Measurements from ENCODE around the gene CCDC88C. TPM values are rescaled to one million over a fixed set of nuclear protein-coding genes. Genes with fewer than 3 reads are reported as not detected.
A peak's percentile ranks its signal among the peaks of the same experiment; 100 is the strongest.
"Not testable (repeated sequence)": the region's sequence is repeated elsewhere in the genome, so short reads cannot be mapped to it uniquely, and the experiment has no call there.

The CCDC88C gene
- total RNA-seq (2014; rRNA removed; shearing (Covaris generic)): 8.5 and 14.7 TPM in 2 replicates
- polyA plus RNA-seq (2014; cell fraction: nucleus; rRNA removed): 10.8 and 19.8 TPM in 2 replicates

- peak; percentile 67 for DNase-seq (ENCODE audit: extremely low read depth, low read depth)
Measured at GRCh38 chr14:91417120-91417982, at the start of gene CCDC88C. TSS of gene CCDC88C (minus strand) at chr14:91417820. CDS start at chr14:91417690, 130 bp downstream.

DNA sequence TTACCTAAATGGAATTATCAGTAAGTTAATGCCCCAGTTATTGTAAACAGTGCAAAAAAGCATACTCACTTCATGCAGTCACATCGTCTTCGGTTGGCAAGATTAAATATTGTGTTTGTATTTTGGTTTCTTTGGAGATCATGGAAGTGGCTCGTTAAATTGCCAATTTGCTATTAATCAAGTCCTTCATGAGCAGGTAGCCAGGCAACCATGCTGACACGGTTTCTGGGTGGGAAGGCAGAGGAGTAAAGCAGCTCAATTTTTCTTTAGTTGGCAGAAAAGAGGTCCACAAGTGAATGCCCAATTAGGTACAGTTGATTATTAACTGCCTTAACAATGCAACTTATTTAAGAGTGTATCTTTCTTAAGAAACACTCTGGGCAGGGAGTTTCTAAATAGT is 48.6 kb upstream of the CCDC88C start:
- DNase-seq (ENCODE audit: extremely low read depth, low read depth): no peak

DNA sequence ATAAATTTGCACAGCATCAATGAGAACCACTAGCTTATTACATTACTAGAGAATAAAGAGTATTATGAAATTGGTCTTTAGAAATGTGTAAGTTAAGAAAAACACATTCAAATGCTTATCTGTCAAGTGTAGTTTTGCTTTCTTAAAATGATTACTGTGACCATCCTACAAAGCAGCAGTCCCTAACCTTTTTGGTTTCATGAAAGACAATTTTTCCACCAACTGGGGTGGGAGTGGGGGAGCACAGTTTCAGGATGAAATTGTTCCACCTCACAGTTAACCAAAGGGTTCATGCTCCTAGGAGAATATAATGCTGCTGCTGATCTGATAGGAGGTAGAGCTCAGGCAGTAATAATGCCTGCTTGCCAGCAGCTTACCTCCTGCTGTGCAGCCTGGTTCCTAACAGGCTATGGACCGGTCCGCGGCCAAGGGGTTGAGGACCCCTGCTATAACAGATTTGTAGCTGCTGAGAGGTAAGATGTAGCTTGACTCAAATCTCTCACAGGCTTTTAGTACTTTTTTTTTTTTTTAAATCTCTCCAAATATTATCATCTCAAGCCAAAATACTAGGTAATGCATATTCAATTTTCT is 47.1 kb upstream of the CCDC88C start:
- DNase-seq (ENCODE audit: extremely low read depth, low read depth): no peak

DNA sequence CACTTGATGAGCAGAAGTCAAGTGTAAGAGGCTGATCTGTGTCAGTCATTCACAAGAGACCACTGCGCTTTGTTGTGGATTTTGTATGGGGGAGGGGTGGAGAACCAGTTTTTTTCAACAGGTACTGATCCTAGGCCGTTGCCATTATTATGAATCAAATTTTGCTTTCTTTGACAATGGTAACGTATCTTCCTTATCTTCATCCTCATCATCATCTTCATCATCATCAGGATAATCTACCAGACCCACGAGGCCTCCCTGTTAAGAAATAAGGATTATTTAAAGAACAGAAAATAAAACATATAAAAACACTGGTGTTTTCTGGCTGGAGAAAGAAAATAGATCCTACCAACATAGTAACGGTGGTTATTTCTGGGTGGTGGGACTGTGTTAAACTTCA is 41.0 kb upstream of the CCDC88C start:
- no peak for DNase-seq (ENCODE audit: extremely low read depth, low read depth)

DNA sequence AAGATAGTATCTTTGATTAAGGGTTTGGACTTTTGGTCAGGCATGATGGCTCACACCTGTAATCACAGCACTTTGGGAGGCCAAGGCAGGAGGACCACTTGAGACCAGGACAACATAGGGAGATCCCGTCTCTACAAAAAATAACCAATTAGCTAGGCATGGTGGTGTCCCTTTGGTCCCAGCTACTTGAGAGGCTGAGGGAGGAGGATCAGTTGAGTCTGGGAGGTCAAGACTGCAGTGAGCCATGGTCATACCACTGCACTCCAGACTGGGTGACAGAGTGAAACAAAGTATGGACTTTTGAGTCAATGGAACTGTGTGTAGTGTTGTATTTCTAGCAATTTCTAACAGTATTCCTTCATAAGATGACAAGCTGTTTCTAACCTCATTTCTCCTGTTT is 38.7 kb upstream of the CCDC88C start:
- DNase-seq (ENCODE audit: extremely low read depth, low read depth): no peak

DNA sequence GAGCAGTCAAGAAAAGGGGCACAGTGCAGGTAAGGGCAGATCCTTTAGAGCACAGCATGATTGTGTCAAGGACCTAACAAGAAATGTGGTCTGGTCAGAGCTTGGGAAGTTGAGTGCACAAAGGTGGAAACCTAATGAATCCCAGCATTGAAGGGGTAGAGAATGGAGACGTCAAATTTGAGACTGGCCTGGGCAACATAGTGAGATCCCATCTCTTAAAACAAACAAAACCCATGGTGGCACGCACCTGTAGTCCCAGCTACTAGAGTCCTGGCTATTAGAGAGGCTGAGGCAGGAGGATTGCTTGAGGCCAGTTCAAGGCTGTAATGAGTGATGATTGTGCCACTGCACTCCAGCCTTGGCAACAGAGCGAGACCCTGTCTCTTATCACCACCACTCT is 37.0 kb upstream of the CCDC88C start:
- no peak for DNase-seq (ENCODE audit: extremely low read depth, low read depth)

DNA sequence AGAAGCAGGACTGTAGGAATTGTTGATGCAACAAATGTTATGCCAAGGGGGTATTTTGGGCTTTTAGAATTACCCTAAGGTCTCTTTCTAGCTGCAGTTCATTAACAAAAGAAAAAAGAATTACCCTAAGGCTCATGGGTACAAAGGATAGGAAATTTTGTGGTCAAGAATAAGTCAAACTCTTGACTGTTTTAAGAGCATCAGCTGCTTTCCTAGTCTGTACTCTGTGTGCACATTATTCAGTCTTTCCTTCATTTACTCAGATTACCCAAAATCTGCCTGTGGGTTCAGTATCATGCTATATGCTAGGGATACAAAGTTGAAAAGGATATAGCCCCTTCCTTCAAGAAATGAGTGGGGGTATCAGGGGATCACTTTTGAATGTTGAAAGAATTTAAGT is 36.5 kb upstream of the CCDC88C start:
- no peak for DNase-seq (ENCODE audit: extremely low read depth, low read depth)

DNA sequence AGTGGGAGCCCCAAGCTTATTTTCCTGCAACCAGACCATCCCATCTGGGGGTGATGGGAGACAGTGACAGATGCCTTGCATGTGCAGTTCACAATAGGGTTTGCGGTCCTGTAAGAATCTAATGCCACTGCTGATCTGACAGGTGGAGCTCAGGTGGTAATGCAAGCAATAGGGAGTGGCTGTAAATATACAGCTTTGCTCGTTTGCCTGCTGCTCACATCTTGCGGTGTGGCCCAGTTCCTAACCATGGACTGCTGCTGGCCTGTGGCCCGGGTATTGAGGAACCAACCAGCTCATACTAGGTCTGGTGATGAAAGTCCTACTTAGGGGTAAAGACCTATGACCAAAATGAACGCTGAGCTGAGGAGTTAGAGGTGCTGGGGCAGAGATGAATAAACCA is 36.1 kb upstream of the CCDC88C start:
- DNase-seq (ENCODE audit: extremely low read depth, low read depth): no peak

DNA sequence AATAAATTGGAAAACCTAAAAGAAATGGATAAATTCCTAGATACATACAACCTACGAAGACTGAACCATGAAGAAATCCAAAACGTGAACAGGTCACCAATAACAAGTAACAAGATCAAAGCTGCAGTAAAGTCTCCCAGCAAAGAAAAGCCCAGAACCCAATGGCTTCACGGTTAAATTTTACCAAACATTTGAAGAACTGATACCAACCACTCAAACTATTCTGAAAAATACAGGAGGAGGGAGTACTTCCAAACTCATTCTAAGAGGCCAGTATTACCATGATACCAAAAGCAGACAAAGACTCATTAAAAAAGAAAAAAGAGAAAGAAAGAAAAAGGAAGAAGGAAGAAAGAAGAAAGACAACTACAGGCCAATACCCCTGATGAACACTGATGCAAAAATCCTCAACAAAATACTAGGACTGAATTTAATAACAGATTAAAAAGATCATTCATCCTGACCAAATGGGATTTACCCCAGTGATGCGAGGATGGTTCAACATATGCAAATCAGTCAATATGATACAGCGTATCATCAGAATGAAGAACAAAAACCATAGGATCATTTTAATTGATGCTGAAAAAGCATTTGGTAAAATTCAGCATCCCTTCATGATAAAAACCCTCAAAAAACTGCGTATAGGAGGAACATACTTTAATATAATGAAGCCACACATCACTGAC is 26.9 kb upstream of the CCDC88C start:
- DNase-seq (ENCODE audit: extremely low read depth, low read depth): no peak

DNA sequence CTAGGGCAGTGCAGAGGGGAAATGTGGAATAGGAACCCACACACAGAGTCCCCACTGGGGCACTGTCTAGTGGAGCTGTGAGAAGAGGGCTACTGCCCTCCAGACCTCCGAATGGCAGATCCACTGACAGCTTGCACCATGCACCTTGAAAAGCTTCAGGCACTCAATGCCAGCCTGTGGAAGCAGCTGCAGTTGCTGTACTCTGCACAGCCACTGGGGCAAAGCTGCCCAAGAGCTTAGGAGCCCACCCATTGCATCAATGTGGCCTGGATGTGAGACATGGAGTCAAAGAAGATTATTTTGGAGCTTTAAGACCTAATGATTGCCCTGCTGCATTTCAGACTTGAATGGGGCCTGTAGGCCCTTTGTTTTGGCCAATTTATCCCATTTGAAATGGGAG is 21.7 kb upstream of the CCDC88C start:
- no peak for DNase-seq (ENCODE audit: extremely low read depth, low read depth)

DNA sequence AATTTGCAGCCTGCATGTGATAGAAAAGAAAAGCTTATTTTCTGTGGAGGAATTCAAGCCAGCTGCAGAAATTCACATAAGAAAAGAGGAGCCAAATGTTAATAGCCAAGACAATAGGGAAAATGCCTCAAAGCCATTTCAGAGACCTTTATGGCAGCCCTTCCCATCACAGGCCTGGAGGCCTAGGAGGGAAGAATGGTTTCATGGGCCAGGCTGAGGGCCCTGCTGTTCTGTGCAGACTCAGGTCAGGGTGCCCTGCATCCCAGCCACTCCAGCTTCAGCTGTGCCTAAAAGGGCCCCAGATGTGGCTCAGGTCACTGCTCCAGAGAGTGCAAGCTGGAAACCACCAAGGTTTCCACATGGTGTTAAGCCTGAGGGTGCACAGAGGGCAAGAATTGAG is 21.2 kb upstream of the CCDC88C start:
- no peak for DNase-seq (ENCODE audit: extremely low read depth, low read depth)

- DNase-seq (ENCODE audit: extremely low read depth, low read depth): not testable (repeated sequence)
Measured at GRCh38 chr14:91436266-91436665, 18.6 kb upstream of the CCDC88C start.

DNA sequence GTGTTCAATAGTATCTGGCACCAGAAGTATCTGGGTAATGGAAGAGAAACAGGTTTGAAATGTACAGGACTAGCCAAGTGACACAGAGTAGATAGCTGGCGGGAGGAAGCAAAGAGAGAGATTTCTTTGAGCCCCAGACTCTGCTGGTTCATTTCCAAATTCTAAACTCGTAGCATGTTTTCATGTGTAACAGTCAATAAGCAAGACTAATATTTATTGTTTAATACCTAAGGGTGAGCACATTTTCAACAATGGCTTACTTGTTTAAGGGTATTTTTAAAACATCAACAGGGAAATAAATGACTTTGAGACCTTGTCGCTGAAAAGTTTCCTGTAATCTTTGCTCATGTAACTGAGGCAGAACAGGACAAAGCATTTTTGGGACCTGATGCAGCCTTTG is 11.8 kb upstream of the CCDC88C start:
- no peak for DNase-seq (ENCODE audit: extremely low read depth, low read depth)

DNA sequence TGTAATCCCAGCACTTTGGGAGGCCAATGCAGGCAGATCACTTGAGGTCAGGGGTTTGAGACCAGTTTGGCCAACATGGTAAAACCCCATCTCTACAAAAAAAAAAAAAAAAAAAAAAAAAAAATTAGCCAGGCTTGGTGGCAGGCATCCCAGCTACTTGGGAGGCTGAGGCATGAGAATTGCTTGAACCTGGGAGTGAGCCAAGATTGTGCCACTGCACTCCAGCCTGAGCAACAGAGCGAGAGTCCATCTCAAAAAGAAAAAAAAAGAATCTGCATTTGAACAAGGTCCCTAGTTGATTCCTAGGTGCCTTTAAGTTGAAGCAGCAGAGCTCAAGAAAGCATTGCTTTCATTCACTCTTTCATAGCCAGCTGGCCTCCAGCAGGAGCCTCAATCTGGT is 11.3 kb upstream of the CCDC88C start:
- DNase-seq (ENCODE audit: extremely low read depth, low read depth): not testable (repeated sequence)

DNA sequence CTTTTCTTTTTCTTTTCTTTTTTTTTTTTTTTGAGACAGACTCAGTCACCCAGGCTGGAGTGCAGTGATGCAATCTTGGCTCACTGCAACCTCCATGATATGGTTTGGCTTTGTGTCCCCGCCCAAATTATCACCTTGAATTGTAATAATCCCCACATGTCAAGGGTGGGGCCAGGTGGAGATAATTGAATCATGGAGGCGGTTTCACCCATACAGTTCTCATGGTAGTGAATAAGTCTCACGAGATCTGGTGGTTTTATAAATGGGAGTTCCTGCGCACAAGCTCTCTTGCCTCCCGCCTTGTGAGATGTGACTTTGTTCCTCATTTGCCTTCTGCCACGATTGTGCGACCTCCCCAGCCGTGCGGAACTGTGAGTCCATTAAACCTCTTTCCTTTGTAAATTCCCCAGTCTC is 7.9 kb upstream of the CCDC88C start:
- not testable (repeated sequence) for DNase-seq (ENCODE audit: extremely low read depth, low read depth)

GRCh38 chr14:91424813-91425530 is 7.4 kb upstream of the CCDC88C start:
- no peak for DNase-seq (ENCODE audit: extremely low read depth, low read depth)

- DNase-seq (ENCODE audit: extremely low read depth, low read depth): no peak
Measured at GRCh38 chr14:91420686-91421085, 3.1 kb upstream of the CCDC88C start.

DNA sequence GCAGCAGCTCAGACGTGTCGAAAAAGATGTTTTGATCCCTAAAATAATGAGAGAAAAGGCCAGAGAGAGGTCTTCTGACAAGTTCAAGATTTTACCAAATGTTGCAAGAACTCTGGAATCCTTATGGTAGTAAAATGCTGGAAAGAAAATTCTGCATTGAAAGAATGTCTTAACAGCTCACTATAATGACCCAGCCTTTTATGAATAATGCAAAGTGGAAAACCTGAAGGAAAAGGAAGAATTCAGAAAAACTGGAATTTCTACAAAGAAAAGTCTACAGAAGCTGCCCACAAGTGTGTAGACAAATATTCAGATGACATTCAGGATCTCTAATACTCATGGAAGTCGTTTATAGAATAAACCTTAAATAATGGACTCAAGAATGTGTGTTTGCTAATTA is 1.8 kb upstream of the CCDC88C start:
- DNase-seq (ENCODE audit: extremely low read depth, low read depth): no peak

GRCh38 chr14:91419044-91419397 is 1.4 kb upstream of the CCDC88C start:
- DNase-seq (ENCODE audit: extremely low read depth, low read depth): no peak

- DNase-seq (ENCODE audit: extremely low read depth, low read depth): peak; percentile 64
Measured at GRCh38 chr14:91418387-91419043, 895 bp upstream of the CCDC88C start.

Data from NCI-H460 (cell line).